ENCODE results near the gene HMGCS2.

Gene HMGCS2

DNA sequence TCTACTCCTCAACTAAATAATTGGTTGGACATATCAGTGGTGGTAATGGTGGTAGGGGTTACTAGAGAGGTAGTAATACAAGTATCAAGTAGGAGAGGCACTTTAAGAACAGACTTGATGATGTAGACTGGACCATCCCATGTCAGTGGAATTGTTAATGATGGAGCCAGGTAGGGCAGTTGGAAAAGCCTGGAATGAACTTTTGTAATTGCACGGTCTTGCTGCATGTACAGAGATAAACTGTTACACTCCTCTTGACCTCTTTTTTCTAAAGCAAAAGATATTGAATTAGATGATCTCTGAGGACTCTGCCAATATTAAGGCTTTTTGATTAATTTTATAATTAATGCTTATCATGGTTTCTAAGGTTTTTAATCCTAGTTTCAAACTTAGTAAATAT, 5.8 kb downstream of the HMGCS2 start:
- no peak for DNase-seq (ENCODE audit: low spot score)

DNA sequence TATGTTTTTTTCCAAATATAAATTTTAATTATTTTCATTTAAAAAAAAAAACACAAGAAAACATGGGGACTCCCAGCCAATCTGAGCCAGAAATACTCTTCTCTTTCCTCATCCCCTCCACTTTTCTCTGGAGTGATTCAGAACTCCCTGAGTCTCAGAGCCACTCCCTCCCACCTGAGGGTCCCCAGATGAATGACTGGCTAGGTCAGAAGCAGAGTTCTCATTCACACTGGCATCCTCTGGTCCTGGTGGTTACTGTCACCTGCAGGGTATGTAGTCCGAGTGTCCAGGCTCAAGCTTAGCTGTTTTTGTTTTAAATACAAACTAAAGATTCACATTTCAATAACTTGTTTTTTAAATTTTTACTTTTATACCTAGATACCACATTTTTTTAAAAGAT, 6.3 kb downstream of the HMGCS2 start:
- no peak for DNase-seq (ENCODE audit: low spot score)

DNA sequence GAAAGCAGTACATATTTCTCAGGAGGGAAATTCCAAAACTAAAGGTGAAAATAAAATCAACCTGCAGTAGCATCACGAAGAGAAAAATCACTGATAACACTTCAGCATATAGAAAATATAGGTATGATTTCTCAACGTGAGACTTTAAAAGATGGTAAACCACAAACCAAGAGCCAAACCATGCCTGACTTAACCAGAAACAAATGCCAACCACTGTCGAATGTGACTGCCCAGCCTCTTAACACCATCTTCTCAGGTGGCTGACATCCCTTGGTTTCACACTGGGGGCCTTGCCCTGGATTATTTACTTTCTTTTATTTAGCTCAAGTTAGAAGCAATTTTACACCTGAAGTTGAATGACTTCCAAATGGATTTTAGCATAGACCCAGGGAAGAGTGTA, 10.1 kb downstream of the HMGCS2 start:
- peak; percentile 34 for DNase-seq (ENCODE audit: low spot score)

DNA sequence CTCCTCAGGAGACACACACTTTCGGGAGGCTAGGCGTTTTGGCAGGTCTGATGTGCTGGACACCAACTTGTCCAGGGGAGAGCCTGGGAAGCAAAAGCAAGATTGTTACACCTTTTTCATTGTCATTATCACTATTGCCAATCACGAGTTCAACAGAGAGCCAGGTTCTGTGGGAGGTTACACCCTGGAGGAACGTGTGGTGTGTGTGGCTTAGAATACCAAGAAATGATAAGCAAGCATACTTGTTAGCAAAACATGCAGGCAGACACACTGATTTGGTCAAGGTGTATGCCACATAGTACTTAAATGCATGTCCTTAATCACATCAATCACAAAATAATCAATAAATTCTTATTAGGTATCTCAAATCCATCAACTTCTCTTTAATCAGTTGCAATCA, 16.1 kb downstream of the HMGCS2 start:
- DNase-seq (ENCODE audit: low spot score): no peak

DNA sequence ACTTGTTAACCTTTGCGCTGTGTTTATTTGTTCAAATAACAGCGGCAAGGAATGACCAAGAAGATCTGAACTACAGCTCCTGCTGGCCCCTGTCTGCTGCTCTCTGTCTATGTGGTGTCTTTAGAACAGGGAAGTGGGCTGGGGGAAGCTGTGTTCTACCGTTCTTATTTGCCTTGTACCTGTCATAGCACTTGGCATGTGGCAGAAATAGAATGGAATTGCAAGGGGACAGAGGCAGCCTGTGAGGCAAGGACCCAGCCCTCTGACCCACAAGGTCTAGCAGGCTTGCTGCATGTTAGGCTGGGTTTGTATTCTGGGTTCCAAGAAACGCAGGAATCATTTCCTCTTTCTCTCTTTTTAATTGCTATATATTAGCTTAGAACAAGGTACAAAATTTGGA, 20.7 kb downstream of the HMGCS2 start:
- DNase-seq (ENCODE audit: low spot score): no peak

DNA sequence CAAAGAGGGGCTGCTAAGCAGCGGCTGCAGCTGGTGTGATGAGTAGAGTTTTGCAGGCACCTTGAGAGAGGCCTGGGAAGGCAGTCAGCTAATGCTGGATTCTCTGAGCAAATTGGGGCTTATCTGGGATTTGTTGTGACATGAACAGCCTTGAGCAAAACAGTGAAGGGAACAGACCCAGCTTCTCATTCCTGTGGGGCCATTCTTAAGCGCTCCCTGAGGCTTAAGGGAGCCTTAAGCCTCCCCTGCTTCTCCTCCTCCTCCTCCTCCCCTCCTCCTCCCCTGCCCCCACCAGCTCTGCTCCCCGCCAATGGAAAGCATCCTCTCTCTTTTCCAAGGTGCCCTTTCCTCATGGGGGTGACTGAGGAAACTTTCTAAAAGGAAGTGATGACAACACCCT, 21.3 kb downstream of the HMGCS2 start:
- no peak for DNase-seq (ENCODE audit: low spot score)

DNA sequence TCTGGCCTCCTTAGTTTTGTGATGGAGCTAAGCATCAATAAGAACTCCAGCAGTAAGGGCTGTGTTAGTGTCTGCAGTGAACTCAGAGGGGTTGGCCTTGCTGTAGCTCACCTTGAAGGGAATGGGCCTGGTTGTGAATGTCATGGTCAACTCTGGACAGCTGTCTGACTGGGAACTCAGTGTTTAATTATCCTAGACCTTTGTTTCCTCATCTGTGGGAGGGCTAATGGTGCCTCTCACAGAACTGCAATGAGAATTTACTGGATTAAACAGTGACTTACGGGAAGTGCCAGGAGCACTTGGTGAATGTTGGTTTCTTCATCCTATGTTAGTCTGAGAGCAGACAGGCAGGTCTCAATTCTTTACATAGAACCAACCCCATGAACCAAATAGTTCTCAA, 23.7 kb downstream of the HMGCS2 start:
- DNase-seq (ENCODE audit: low spot score): no peak

DNA sequence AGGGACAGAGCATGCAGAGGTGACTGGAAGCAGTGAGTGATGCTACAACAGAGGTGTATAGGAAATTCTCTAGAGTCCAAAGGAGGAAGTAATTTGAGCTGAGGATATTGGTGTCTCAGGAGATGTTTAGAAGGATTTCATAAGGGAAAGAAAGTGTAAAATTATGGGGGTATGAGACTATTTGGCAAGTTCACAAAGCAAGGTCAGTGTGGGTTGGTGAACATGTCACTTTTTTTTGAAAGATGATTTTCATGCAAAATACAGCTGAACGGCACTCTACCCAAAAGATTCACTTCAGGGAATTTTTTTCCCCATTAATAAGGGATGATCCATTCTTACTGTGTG, 24.1 kb downstream of the HMGCS2 start:
- DNase-seq (ENCODE audit: low spot score): no peak

DNA sequence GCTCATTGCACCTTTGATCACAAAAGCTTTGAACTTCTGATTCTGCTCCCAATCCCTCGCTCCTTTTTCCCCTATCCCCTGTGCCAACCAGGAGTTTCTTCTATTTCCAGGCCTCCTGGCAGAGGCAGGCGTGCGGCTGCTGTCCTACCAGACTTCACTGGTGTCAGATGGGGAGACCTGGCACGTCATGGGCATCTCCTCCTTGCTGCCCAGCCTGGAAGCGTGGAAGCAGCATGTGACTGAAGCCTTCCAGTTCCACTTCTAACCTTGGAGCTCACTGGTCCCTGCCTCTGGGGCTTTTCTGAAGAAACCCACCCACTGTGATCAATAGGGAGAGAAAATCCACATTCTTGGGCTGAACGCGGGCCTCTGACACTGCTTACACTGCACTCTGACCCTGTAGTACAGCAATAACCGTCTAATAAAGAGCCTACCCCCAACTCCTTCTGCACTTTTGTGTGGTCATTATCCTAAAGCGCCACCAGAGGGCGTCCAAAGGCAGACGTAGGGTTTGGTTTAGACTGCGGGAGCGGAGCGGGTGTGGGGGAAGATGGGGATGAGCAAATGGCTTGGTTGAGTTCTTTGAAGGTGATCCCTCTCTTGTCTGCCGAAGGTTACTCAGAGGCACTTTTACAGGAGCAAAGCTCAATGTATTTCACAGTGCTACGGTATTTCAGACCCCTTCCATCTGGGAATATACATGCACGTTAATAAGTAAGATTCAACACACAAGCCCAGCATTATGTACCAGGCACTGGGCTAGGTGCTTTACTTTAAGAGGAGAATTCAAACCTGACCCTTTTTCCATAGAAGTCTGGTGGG, 24.7 kb downstream of the HMGCS2 start:
- DNase-seq (ENCODE audit: low spot score): peak; percentile 62

DNA sequence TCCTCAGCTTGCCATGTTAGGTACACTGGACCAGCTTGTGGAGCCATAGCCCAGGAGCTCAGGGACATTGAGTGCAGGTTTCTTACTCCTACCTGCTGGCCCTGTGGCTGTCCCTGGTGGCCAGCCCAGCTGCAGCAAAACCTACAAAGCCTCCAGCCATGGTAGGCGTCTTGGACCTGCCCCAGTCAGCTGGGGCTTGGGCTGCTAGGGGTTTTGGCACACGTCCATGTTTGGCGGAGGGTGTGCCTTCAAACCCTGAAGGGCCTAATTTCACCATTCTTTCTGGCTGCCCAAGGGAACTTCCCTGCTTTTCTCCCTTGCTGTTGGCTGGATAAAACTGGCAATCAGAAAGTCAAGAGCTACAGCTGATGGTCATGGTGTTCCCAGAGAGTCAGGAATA, 25.4 kb downstream of the HMGCS2 start:
- DNase-seq (ENCODE audit: low spot score): no peak

DNA sequence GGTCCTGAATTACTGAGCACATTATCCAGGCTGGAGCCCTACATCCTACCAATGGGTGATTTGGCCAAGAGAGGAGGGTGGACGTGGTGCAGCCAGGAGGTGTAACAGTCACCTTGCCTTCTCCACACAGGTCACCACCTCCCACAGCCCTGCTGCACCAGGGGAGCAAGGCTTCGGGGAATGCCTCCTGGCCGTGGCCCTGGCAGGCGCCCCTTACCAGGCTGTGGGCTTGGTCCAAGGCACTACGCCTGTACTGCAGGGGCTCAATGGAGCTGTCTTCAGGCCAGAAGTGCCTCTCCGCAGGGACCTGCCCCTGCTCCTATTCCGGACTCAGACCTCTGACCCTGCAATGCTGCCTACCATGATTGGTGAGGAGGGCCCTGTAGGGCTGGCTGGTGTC, 26.0 kb downstream of the HMGCS2 start:
- no peak for DNase-seq (ENCODE audit: low spot score)

DNA sequence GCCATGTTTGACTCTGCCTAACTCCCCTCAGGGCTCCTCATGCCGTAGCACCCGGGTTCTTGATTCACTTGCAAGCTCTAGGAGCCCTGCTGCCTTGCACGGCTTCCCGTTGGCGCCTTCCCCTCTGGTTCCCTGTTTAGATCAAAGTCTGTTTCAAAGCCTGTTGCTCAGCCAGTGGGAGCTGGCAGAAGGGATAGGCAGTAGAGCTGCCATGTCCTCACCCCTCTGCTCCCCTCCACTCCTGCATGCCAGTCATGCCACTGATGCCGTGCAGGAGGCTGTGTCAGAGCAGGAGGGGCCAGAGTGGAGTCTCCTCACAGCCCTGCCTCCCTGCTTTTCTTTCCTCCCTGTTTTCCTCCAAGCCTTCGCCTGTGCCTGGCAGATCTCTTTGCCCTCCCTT, 26.5 kb downstream of the HMGCS2 start:
- no peak for DNase-seq (ENCODE audit: low spot score)

DNA sequence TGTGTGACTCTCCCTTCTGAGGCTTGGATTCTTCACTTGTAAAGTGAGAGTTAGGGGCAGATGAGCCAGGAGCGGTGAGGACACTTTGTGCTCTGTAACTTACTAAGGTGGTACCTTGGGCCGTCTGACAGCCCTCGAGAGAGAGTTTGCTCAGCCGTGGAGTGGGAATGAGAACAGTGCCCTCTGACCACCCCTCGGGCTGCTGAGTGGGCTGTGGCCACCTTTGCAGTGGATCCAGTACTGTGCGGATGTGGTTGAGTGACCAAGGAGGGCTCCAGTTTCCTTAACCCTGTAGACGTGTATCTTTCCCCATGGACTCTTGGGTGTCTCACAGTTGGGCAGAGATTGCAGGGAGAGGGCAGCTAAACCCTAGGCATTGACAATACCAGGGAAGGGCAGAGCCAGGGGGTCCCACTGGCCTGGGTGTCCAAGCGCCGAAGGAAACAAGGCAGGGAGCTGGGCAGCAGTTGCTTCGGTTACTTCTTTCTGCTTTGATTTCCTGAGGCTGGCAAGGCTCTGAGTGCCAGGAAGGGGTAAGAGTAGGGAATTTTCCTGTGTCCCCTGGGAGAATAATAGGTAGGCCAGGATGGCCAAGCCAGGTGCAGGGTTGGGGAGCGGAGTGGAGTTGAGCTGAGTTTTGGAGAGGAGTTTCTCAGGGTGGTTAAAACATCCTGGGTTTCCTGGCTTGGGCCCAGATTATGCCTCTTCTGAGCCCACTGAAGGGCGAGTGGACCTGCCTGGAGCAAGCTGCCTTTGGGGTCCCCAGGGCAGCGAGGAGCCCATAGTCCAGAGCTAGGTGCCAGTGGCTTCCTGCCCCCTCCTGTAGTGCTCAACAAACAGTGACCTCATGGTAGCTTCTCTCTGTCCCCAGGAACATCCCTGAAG, 27.6 kb downstream of the HMGCS2 start:
- no peak for DNase-seq (ENCODE audit: low spot score)

DNA sequence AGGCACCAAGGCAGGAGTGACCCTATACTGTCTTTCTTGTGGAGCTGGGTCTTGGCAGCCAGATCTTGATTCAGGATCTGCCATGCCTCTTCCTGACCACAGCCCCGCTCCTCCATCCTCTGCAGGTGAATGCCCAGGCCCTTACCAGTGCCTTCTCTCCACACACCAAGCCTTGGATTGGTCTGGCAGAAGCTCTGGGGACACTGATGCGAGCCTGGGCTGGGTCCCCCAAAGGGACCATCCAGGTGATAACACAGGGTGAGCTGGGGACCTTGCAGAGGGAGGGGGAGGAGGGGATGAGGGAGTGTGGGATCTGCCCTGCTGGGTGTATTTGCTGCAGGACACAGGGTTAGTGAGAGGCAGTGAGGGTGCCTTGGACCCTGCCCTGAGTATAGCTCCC, 28.4 kb downstream of the HMGCS2 start:
- DNase-seq (ENCODE audit: low spot score): no peak

DNA sequence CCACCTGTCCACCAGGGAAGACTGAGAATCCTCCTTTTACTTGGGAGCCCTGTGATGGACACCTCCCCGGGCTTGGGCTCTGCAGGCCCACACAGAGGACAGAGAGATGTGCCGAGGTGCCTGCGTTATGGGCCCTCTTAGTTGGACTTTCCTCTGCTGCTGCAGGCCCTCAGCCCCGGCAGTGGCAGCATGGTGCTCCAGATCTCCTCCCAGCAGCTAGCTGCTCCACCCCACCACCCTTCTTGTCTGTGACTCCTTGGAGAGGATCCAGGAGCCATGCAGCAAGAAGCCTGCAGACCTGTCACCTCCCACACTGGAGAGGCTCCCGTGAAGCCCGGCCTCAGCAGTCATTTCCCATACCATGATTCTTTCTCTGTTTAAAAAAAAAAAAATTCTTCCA, 29.6 kb downstream of the HMGCS2 start:
- no peak for DNase-seq (ENCODE audit: low spot score)

DNA sequence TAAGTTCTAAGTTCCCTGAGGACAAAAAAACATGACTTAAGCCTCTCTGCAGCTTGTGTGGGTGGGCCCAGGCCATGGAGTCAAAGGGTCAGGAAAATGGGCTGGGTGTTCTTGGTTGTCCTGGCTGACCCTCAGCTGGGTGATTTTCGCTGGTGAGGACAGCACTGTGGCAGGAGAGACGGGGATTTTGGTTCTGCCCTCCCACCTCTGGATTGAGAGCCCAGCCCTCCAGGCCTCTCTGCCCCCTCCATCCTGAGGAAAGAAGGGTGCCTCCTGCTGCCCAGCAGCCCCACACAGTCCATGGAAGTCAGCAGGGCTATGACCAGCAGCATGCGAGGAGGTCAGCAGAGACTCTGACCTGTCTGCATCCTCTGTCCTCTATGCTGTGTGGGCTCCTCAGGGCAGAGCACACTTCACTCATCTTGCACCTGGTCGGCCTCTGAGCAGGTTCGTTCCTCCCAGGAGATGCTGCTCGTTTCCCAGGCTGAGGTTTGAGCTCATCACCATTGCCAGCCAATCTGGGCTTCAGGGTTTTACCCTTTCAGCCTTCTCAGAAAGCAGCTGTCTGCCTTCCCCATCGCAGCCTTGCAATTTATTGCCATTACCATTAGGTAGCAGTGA, 30.5 kb downstream of the HMGCS2 start:
- no peak for DNase-seq (ENCODE audit: low spot score)

DNA sequence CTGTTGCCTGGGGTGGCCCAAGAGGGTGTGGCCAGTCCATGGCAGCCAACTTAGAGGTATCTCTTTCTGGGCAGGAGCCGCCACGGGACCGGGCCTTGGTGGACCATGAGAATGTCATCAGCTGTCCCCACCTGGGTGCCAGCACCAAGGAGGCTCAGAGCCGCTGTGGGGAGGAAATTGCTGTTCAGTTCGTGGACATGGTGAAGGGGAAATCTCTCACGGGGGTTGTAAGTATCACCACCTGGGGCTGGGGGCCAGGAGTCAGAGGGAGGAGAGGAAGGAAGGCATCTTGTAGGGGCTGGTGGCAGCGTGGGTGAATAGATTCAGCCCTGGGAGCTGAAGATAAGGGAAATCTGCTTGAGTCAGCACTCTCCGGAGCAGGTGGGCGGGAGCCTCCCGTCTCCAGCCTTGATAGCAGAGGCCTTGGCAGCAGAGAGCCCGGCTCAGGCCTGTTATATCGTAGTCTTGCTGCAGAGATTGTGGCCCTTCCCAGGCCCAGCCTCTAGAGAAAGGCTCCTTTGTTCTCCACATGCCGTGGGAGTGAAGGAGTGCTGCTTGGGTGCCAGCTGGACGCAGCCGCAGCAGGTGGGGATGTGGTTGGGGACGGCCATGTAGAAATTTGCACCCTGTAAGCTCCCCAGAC, 31.5 kb downstream of the HMGCS2 start:
- DNase-seq (ENCODE audit: low spot score): no peak

DNA sequence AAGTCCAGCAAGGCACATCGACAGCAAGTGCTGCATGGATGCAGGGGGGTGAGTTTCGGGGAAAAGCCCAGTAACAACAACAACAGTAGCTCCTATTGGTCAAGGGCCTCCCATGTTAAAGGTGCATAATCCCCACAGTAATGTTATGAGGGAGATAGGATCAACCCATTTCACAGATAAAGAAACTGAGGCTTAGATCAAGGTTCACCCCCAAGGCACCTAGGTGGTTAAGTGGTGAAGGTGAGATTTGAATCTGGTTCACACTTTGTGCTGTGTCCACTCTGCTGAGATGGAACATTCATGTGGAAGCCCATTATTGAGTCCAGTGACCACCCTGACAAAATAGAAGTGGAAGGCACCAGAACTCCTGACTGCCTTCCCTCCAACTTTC, 32.1 kb downstream of the HMGCS2 start:
- DNase-seq (ENCODE audit: low spot score): no peak

DNA sequence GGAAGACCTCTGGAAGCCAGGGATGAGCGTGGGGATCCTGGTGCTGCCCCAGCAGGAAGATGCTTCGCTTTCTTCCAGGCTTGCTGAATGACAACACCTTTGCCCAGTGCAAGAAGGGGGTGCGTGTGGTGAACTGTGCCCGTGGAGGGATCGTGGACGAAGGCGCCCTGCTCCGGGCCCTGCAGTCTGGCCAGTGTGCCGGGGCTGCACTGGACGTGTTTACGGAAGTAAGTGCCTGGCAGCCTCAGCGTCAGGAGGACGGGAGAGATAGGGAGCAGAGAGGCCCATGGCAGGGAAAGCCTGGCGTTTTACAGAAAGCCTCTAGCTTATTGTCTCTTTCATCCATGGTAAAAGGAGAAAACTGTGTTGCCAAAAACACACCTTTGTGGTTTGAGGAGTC, 33.5 kb downstream of the HMGCS2 start:
- no peak for DNase-seq (ENCODE audit: low spot score)

DNA sequence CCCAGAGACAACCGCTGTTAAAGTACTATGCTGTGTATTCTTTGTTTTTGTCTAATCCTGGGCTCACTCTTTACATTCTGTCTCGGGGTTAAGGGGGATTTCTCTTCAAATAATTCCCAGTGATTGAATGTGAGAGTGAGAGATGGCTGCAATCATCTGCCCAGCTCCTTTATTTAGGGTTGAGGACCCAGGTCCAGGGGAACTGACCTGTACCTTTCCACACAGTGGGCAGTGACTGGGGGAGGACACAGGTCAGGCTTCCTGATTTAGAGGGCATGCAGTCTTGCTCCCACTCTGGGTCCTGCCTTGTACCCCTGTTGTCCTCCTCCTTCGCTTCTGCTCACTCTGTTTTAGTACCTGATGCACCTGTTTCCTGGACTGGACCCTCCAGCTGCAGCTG, 35.0 kb downstream of the HMGCS2 start:
- DNase-seq (ENCODE audit: low spot score): no peak

DNA sequence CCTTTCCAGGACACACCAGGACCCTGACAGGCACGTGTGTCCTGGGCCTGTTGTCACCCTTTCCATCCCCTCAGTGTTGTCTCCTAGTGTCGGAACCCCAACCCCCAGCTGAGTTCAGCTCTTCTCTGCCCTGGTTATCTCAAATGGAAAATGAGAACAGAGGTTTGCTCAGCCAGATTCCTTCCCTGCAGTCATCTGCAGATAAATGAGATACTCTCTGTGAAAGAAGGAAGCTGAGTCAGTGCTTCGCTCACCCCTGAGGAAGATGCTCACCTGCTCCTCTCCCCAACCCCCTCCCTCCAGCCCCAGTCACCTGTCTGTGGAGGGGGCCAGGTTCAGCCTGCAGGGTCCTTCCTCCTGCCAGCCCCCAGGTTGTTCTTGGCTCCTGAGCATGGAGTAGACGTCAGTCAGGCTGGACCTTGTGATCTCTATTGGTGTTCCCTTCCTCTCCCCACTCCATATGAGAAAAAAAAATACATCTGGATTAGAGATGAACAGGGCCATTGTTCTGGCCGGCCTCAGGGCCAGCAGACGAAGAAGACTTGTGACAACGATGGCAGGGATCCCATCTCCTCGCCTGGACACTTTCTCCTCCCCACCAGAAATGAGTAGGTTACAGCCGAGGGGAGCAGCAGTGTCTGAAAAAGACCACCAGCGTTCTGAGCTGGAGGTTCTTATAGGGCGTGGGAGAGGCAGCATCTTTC, 36.1 kb downstream of the HMGCS2 start:
- DNase-seq (ENCODE audit: low spot score): no peak

All from activated CD4-positive, alpha-beta T cell treated with anti-CD3 and anti-CD28 coated beads, Interleukin-2, Interleukin-4, amounts not matched to agents 100 ng/mL and 50 ng/mL, durations not matched to agents 16 hours and 8 hours (primary cell).